ENCODE results near the gene WRAP53. TPM values are rescaled to one million over a fixed set of nuclear protein-coding genes. Genes with fewer than 3 reads are reported as not detected.

The WRAP53 gene
- total RNA-seq, 1 donor from 2014 or later = 21.3 TPM

- H3K4me3 Mint-ChIP-seq (ENCODE audit: unreplicated experiment) = no peak overlapping the region
- no peak for TF ChIP-seq CTCF (IDR thresholded peaks at IDR 0.05; ENCODE audit: unreplicated experiment)
- no peak overlapping the region for H3K27ac Mint-ChIP-seq (ENCODE audit: unreplicated experiment)
- DNase-seq (ENCODE audit: low spot score) = no peak
- H3K27me3 Mint-ChIP-seq (ENCODE audit: unreplicated experiment) = peaks cover 11% of the 10 kb centered on the region
- no peaks in the 10 kb centered on the region for H3K9me3 Mint-ChIP-seq (ENCODE audit: unreplicated experiment)
- peaks cover 25% of the 10 kb centered on the region for H3K4me1 Mint-ChIP-seq (ENCODE audit: unreplicated experiment)
- H3K36me3 Mint-ChIP-seq (ENCODE audit: low read depth, unreplicated experiment) = no peaks in the 10 kb centered on the region
Measured at GRCh38 chr17:7647018-7647417, 41.3 kb upstream of the WRAP53 start.

- peaks cover 24% of the 10 kb centered on the region for H3K27me3 Mint-ChIP-seq (ENCODE audit: unreplicated experiment)
Measured at GRCh38 chr17:7650509-7651096, 37.7 kb upstream of the WRAP53 start, which contains the start of gene ATP1B2. Gene ATP1B2, plus strand, starts transcription at chr17:7650926. Its CDS starts 593 bp downstream, at chr17:7651519.

GRCh38 chr17:7651097-7651664 lies 37.1 kb upstream of the WRAP53 start:
- DNase-seq (ENCODE audit: low spot score) = no peak
- Mint-ChIP-seq H3K27me3 (ENCODE audit: unreplicated experiment) (peaks cover 24% of the 10 kb centered on the region), H3K4me1 (ENCODE audit: unreplicated experiment) (peaks cover 28% of the 10 kb centered on the region), H3K27ac (ENCODE audit: unreplicated experiment) (no peak overlapping the region), H3K4me3 (ENCODE audit: unreplicated experiment) (peak overlapping the region; percentile 88), H3K36me3 (ENCODE audit: low read depth, unreplicated experiment) (peaks cover 18% of the 10 kb centered on the region), H3K9me3 (ENCODE audit: unreplicated experiment) (no peaks in the 10 kb centered on the region)
- no peak for TF ChIP-seq CTCF (IDR thresholded peaks at IDR 0.05; ENCODE audit: unreplicated experiment)

More at GRCh38 chr17:7650509-7651096, 37.7 kb upstream of the WRAP53 start, which contains the start of gene ATP1B2:
- Mint-ChIP-seq H3K4me3 (ENCODE audit: unreplicated experiment) (peak within 1 kb of the TSS; percentile 88), H3K4me1 (ENCODE audit: unreplicated experiment) (peaks cover 26% of the 10 kb centered on the region), H3K9me3 (ENCODE audit: unreplicated experiment) (no peaks in the 10 kb centered on the region), H3K36me3 (ENCODE audit: low read depth, unreplicated experiment) (peaks cover 18% of the 10 kb centered on the region), H3K27ac (ENCODE audit: unreplicated experiment) (peak within 1 kb of the TSS; percentile 1)
- no peak for TF ChIP-seq CTCF (IDR thresholded peaks at IDR 0.05; ENCODE audit: unreplicated experiment)
- DNase-seq (ENCODE audit: low spot score) = peak; percentile 64

GRCh38 chr17:7651665-7652387 lies 36.5 kb upstream of the WRAP53 start:
- Mint-ChIP-seq H3K27ac (ENCODE audit: unreplicated experiment) (no peak overlapping the region), H3K9me3 (ENCODE audit: unreplicated experiment) (no peaks in the 10 kb centered on the region), H3K4me3 (ENCODE audit: unreplicated experiment) (peak overlapping the region; percentile 81), H3K27me3 (ENCODE audit: unreplicated experiment) (peaks cover 25% of the 10 kb centered on the region), H3K4me1 (ENCODE audit: unreplicated experiment) (peaks cover 30% of the 10 kb centered on the region), H3K36me3 (ENCODE audit: low read depth, unreplicated experiment) (peaks cover 18% of the 10 kb centered on the region)
- DNase-seq (ENCODE audit: low spot score) = no peak
- no peak for TF ChIP-seq CTCF (IDR thresholded peaks at IDR 0.05; ENCODE audit: unreplicated experiment)

Data from endothelial cell (in vitro differentiated cells).